HG03469 (cell line): ENCODE measurements around the gene GSN.

Source experiments
- ATAC-seq: cut with Tn5 transposase; IDR thresholded peaks from one replicate; pipeline ENCODE4 v1.9.1; 2021; ENCODE audit warnings: mild to moderate bottlenecking, moderate library complexity, moderate number of reproducible peaks; ENCODE audit not compliant: unreplicated experiment

GSN gene

DNA sequence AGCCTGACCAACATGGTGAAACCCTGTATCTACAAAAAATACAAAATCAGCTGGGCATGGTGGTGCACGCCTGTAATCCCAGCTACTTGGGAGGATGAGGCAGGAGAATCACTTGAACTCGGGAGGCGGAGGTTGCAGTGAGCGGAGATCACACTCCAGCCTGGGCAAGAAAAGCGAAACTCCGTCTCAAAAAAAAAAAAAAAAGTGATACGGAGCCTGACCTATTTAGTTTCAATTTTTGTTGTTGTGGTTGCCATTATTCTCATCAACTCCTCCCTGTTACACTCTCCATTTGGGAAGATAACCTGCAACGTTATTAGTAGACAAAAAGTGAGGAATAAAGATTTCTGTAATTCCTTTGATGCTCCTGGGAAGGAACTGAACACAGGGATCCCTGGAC, 100.8 kb downstream of the GSN start:
- no peak for ATAC-seq

DNA sequence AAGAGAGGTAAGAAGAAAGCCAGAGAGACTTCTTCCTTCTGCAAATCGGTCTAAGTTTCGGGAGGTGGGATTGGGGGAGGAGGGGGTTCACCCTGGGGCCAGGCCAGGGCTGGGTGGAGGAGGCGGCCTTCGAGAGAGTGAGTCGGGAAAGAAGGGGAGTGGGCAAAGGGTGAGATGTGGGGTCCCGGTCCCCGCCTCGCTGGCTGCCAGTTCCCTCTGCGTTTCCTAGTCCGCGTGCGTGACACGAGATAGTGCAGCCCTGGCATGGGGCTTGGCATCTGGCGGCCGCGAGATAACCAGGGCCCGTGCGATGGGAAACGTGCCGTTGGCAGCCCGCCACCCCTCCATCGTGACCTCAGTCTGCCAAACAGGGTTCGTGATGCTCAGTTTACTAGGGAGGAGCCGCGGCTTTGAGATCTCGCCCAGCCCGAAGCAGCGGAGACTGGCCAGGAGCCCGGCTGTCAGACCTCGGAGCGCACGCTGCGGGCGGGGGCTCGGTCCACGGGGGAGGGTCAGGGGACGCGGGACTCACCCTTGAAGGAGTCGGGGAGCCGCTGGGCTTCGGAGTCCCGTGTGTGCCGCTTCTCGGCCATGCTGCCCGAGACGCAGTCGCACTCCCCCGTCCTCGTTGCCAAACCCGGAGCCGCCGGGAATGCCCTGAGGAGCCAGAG, 101.8 kb downstream of the GSN start, which contains the start of gene STOM:
TSS of gene STOM (minus strand) at position 656 of the 671 bp plus-strand sequence. CDS start at position 593, 63 bp downstream.
- ATAC-seq = peak; percentile 23

DNA sequence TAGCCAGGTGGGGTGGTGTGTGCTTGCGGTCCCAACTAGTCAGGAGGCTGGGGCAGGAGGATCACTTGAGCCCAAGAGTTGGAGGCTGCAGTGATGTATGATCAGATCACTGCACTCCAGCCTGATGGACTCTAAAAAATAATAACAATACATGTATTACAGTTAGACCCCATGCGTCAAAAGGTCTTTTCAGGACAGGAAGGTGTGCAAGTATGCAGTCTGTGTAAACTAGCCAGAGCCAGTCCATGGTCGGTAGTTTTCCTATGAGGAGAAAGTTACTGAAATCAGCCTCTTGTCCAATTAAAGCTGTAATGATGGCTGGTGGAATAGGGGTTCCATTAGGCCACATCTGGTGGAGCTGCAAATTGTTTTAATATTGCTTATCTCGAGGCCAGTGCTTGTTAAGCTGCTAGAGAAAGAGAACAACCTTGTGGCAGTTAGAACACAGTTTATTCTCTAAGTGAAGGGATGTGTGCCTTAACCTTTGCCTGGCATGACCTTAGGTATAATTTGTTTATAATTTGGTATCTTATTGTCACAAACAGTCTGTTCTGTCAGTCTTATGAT, 103.6 kb downstream of the GSN start:
- no peak for ATAC-seq

DNA sequence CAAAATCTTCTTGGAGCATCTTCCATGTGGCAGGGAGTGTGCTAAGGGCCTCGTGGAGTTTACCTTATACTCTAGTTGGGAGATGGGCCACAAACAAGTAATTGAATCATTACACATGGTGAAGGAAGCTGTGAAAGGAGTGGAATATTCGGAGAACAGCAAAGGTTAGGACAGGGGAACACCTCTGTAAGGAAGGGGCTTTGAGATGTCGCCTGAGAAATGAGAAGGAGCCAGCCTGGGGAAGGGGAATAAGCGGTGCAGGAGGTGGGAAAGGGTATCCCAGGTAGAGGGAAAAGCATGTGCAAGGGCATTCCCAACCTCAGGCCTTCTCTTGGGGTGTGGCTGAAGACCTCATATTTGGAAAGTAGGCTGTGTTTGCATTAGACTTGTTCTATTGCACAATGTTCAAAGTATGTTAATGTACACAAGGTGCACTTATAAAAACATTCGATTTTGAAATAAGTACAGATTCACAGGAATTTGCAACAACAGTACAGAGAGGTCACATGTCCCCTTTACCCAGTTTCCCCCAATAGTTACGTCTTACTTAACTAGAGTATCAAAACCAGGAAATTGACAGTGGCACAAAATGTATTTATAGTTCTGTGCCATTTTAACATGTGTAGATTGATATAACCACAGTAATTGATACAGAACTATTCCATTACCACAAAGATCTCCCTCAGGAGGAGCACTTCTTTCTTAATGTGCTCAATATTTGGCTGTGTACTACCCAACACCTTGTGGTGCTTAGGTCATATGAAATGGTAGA, 104.5 kb downstream of the GSN start:
- no peak for ATAC-seq

DNA sequence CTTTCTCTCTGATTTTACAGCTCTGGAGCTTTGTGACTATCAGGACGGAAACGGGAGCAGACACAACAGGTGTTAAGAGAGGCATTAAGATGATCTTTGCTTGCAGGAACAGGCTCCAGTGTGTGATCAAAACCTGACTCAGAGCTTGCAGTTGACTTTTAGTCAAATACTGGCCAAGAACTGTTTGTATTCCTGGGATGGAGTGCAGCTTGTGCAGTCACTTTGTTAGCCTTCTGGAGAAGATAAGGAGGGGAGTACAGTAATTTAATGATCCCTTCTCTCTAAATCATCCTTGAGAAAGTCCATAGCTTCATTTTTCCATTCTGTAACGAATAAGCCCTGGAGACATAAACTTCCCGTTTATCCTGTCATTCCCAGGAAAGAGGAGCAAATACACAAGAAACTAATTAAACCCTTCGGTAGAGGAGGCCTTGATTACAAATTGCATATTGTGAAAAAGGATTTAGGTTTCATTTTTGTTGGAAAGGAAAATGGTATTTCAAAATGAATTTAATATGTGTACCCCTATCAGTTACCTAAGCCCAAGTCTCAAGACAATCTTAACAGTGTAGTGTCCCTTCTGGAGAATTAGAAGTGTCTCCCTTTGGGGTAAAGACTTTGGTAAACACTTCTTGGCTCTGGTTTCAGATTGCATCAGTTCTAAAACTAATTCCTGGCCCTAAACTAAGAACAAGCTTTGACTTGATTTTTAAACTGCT, 105.2 kb downstream of the GSN start:
- ATAC-seq = no peak

DNA sequence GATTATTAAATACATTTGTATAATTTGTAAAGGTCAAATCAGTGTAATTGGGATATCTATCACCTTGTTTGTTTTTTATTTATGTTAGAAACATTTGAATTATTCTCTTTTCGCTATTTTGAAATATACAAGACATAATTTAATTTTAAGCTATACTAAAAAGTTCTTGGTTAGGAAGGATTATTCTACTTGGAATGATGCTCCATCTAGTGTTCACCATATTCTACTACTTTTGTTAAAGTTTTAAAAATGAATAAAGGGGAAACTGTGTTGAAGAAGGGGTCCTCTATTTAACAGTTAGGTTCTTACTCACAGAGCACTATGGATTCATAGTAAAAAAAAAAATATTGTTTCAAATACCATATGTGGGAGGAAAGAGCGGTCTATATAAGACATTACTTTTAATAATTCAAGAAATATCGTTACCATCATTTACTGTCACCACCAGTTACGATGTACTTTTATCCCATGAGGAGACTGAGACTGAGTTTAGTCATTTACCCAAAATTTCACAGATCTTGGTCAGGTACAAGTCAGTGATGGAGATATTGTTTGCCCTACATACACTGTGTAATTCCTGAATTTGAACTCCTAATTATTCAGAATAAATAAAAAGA, 108.4 kb downstream of the GSN start:
- ATAC-seq = no peak

DNA sequence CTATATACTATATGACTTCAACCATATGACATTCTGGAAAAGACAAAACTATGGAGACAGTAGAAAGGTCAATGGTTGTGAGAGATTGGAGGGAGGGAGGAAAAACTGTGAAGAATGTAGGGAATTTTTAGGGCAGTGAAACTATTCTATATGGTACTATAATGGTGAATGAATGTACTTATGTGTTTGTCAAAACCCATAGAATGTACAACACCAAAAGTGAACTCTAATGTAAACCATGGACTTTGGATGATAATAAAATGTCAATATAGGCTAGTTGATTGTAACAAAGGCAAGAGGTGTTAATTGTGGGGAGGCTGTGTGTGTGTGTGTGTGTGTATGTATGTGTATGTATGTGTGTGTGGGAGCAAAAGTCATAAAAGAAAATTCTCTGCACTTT, 112.9 kb downstream of the GSN start:
- no peak for ATAC-seq
